Hepatocyte (in vitro differentiated cells): ENCODE results near the gene MVB12B.

Source experiments
- EZH2 ChIP-seq: fragments of 200-600 bp; sonication (generic); IDR thresholded peaks from 2 replicates; pipeline ENCODE4 v1.6.1; 2016; ENCODE audit warnings: antibody characterized with exemption, mild to moderate bottlenecking, borderline replicate concordance
- EZH2phosphoT487 ChIP-seq: fragments of 200-600 bp; sonication (generic); IDR thresholded peaks from one replicate; pipeline ENCODE4 v1.6.1; 2018; ENCODE audit warnings: antibody characterized with exemption, mild to moderate bottlenecking, low read depth, moderate library complexity; ENCODE audit not compliant: unreplicated experiment, severe bottlenecking
- TF ChIP-seq, protein P1 (sequence below): fragments of 200-600 bp; sonication (generic); IDR thresholded peaks from 2 replicates; pipeline ENCODE4 v1.5.1; 2016; ENCODE audit warnings: antibody characterized with exemption, mild to moderate bottlenecking; ENCODE audit not compliant: poor library complexity

DNA sequence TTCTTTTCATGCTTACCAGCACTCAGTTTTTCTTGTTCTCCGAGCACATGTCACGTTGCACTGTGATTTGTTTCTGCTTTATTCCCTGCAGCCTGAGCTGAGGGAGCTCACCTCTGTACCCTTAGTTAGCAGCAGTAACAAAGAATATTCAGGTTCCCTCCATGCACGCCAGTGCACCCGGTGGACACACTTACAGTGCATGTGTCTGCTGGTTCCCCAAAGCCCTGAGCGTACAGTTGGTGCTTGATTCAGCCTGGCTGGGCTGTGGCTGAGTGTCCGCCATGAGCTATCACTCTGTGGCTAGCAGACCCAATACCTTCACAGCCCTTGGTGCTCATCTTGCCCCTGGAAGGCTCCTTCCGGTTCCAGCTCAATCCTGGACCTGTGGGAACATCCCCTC lies 93.5 kb downstream of the MVB12B start:
- TF ChIP-seq, protein P1, sequence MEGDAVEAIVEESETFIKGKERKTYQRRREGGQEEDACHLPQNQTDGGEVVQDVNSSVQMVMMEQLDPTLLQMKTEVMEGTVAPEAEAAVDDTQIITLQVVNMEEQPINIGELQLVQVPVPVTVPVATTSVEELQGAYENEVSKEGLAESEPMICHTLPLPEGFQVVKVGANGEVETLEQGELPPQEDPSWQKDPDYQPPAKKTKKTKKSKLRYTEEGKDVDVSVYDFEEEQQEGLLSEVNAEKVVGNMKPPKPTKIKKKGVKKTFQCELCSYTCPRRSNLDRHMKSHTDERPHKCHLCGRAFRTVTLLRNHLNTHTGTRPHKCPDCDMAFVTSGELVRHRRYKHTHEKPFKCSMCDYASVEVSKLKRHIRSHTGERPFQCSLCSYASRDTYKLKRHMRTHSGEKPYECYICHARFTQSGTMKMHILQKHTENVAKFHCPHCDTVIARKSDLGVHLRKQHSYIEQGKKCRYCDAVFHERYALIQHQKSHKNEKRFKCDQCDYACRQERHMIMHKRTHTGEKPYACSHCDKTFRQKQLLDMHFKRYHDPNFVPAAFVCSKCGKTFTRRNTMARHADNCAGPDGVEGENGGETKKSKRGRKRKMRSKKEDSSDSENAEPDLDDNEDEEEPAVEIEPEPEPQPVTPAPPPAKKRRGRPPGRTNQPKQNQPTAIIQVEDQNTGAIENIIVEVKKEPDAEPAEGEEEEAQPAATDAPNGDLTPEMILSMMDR = no peak
- TF ChIP-seq EZH2 = no peak
- no peak for TF ChIP-seq EZH2phosphoT487
